T-helper 9 cell (primary cell): ENCODE measurements around the gene ATP13A3.

Experiments used
- DNase-seq: peaks from one replicate; pipeline ENCODE4 v3.0.0-alpha.2; 2020

The ATP13A3 gene

DNA sequence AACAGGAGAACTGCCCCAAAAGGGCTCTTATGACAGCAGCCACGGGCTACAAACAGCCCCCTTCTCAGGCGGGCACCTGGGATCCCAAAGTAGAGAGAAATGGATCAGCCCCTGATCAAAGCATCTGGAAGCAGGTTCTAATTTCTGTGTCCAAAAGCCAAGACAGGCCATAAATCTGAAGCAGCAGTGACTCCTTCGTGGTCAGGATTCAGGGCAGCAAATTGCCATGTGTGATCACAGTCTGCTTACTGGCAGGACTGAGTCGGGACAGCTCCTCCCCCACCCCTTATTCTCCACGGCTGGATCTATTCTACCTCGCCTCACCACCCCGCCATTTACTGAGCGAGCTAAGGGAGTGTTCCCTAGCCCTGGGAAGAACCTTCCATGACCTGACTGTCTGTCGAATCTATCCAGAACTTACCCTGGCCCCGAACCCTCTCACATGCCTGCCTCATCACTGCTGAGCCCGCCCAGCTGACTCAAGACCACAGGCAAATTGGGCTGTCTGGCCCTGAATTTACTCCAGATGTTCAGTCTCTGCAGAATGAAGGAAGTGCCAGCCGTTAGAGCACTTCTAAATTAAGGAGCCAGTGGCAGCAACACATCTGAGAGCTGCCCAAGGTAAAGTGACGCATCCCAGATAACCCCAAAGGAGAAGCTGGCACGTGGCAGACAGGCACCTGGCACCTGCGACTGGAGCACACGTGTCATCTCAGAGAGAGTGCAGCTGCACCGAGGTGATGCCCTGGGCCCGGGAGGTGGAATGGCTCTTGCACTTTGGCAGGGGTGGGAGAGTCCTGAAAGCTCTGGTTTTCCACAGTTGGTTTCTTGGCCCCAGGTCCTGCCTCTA, 118.6 kb downstream of the ATP13A3 start:
- no peak for DNase-seq

DNA sequence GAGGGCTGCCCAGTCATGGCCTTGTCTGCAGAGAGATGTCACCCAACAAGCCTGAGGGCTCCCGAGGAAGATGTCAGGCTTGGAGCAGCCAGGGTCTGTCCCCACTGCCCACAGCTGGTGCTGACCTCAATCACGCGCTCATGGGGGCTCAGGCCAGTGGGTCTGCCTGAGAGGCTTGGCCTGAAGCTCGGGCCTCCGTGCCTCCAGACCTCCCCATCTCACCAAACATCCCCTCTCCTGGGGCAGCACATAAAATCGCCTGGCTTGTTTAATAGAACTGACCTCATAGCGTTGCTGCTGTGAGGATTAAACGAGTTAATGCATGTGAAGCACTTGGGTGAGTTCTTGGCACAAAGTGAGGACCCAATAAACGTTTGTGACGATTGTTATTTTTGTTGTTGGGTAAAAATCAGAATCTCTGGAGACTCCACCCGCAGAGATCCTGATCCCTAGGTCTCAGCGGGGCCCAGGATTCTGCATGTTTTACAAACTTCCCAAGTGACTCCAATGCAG, 120.8 kb downstream of the ATP13A3 start:
- no peak for DNase-seq

DNA sequence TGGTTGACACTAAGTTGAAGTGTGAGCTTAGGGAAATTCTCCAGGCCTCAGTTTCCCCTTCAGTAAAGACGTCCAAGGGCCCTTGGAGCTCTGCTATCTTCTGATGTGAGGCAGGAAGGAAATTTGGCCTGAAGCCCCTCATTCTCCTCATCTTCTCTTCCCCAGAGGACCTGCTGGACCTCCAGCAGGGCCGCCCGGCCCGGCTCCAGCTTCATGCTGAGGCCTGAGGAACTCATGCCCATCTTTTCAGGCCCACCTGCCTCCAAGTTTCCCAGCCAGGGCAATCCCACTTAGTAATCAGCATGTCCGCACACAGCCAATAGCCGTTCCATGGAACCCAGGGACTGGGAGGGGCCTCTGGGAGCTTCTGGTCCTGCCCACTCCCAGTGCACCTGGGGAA, 121.3 kb downstream of the ATP13A3 start:
- DNase-seq = no peak

DNA sequence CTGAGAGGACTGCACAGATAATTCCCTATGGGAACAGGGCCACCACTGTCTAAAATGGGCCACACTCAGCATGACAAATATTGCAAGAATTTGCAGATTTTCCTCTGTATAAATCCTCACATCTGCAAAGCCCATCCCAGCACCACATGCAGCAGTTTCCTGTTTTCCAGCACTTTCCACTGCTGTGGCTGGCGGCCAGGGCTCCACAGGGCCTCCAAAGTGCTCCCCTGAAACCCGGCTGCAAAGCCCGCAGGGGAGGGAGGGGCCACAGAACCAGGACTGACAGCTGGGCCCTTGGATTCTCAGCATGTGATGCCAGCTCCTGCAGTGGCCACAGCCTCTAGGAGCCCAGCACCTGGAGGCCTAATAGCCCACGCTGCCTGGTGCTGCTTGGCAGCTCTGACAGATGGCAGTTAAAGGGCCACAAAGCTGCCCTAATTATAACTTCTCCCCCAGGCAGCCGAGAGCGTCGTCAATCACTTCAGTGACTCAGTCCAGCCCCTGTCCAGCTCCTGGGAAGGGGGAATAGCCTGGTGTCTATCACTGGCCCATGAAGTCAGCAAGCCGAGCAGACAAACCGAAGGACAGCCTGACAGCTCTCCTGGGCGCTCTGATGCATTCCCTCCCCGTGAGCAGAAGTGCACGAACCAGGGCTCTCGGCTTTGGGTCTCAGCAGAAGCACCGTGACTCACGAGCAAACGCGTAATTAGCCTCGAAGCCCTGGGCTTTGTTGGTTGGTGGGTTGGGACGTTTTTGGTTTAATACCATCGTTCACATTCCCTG, 122.0 kb downstream of the ATP13A3 start:
- DNase-seq = no peak

DNA sequence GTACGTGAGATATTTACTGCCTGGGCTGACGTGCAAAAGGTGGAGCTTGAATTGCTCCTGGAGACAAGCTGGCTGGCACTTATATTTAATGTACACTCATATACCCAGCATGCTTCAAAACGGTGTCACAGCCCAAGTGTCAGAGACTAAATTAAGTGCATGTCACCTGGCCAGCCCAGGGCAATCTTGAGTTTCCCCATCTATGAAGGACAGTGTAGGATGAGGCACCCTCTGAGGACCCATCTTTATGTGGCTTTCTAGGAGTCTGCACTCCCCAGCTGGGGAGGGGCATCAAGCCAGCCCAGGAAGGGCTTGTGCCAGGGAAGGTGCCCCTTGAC, 122.5 kb downstream of the ATP13A3 start:
- DNase-seq = no peak

DNA sequence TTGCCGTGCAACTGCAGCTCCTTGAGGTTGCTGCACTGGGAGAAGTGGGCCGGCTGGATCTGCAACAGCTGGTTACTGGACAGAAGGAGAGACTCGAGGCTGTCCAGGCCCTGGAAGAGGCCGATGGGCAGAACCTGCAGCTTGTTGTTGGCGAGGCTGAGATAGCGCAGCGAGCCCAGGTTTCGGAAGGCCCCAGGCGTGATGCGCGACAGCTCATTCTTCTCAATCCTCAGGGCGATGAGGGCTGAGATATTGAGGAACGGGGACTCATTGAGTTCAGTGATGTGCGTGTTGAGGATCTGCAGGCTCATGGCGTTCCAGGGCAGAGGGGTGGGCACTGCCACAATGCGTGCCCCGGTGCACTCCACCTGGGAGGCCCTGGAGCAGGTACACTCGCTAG, 126.2 kb downstream of the ATP13A3 start:
- no peak for DNase-seq

DNA sequence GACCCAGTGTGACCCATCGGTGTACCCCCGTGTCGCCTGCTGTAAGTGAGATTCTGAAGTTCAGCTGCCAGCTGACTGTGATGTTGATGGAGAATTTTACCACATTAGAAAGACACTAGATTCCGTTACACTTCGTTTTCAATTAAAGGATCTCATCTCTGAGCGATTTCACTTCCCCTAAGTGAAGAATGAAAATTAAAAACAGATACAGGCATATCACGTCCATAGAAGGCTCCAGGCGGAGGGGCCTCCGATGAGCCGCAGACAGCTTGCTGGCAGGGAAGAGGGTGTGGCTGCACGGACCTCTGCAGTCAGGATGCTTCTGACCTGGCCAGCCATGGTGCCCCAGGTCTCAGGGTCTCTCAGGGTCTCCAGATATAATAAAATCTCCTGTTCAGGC, 129.1 kb downstream of the ATP13A3 start:
- DNase-seq = no peak

DNA sequence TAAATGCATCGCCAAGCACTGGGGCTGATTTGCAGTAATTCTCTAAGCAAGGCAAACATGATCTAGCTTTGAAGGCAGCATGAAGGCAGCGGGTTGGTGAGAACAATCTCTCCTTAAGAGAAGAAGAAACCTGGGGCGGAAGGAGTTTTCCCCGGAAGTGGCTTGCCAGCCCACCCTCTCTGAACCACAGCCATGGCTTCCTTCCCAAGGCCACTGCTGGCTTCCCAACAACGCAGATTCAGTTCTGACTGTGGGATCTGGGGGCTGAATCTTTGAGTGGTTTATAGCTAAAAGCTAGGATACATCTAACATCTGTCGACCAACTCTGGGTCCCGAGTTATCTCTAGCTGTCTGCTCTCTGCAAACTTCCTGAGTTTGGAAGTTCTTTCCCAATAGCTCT, 131.4 kb downstream of the ATP13A3 start:
- DNase-seq = no peak

DNA sequence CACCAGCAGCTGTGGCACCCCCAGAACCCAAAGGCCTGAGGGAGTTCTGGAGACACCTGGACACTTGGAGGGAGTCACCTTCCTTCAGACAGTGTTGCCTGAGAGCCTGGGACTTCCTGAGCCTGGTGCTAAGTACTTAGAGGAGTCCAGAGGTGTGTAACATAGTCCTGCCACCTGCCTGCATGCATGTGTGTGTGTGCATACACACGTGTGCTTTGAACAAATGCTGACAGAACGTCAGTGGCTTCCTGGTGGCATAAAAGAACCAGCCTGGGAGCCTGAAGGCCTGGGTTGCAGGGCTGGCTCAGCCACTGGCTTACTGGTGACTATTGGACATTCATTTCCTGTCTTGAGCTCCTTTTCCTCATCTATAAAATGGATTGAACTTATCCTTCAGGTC, 132.5 kb downstream of the ATP13A3 start:
- DNase-seq = no peak
